ENCODE results near the gene CUTA.

GRCh38 chr6:33450434-33450833, 32.5 kb upstream of the CUTA start:
- TF ChIP-seq CTCF (IDR thresholded peaks at IDR 0.05; ENCODE audit: low read depth, low read length) (no peak), EZH2phosphoT487 (IDR thresholded peaks at IDR 0.05; ENCODE audit: low read depth) (no peak)
